GM12891 (cell line): ENCODE measurements around the gene PEA15.

ENCODE experiments used
- POLR2A ChIP-seq: IDR thresholded peaks from 2 replicates; pipeline ENCODE4 v1.6.1; 2011; ENCODE audit warnings: low read depth, low read length, control low read depth
- POLR2AphosphoS5 ChIP-seq: IDR thresholded peaks from 2 replicates; pipeline ENCODE4 v1.6.1; 2011; ENCODE audit warnings: low read depth, low read length, control low read depth
- SPI1 ChIP-seq: IDR thresholded peaks from 2 replicates; pipeline ENCODE4 v1.6.1; 2011; ENCODE audit warnings: low read depth, low read length, control low read depth

GRCh38 chr1:160189649-160190625 is 15.2 kb upstream of the PEA15 start, which contains the start of gene CASQ1:
- TF ChIP-seq POLR2A (no peak), POLR2AphosphoS5 (no peak), SPI1 (no peak)
